Loucy (cell line): Measurements from ENCODE around the gene ZNF598.

Experiments
- H2AFZ ChIP-seq: fragments of 200-600 bp; sonication (generic); 2 replicates; pipeline ENCODE4 v1.6.0; 2016; ENCODE audit warnings: antibody characterized with exemption, mild to moderate bottlenecking, low read length, moderate library complexity
- H3F3A ChIP-seq: fragments of 200-600 bp; 2 replicates; pipeline ENCODE4 v1.6.0; 2016; ENCODE audit warnings: antibody characterized with exemption, low read depth, mild to moderate bottlenecking
- H3K27me3 ChIP-seq: fragments of 200-600 bp; sonication (generic); 2 replicates; pipeline ENCODE4 v1.6.1; 2014; ENCODE audit warnings: low read length, mild to moderate bottlenecking; ENCODE audit not compliant: insufficient read depth, poor library complexity, severe bottlenecking
- H3K36me3 ChIP-seq: fragments of 200-600 bp; sonication (generic); 2 replicates; pipeline ENCODE4 v1.6.1; 2016; ENCODE audit warnings: low read length; ENCODE audit not compliant: insufficient read depth
- H3K4me1 ChIP-seq: fragments of 200-600 bp; sonication (generic); 2 replicates; pipeline ENCODE4 v1.5.1; 2014; ENCODE audit warnings: low read length, mild to moderate bottlenecking; ENCODE audit not compliant: insufficient read depth, poor library complexity, severe bottlenecking
- H3K4me2 ChIP-seq: fragments of 200-600 bp; sonication (generic); 2 replicates; pipeline ENCODE4 v1.6.0; 2014; ENCODE audit warnings: antibody characterized with exemption, low read length, low read depth, mild to moderate bottlenecking; ENCODE audit not compliant: poor library complexity, severe bottlenecking
- H3K4me3 ChIP-seq: fragments of 200-600 bp; sonication (generic); 2 replicates; pipeline ENCODE4 v1.5.1; 2014; ENCODE audit warnings: low read length, mild to moderate bottlenecking, mixed read lengths; ENCODE audit not compliant: poor library complexity, severe bottlenecking
- H3K79me2 ChIP-seq: fragments of 200-600 bp; sonication (generic); 2 replicates; pipeline ENCODE4 v1.6.1; 2014; ENCODE audit warnings: low read length; ENCODE audit not compliant: insufficient read depth
- H3K9ac ChIP-seq: fragments of 200-600 bp; sonication (generic); 2 replicates; pipeline ENCODE4 v1.6.0; 2014; ENCODE audit warnings: mild to moderate bottlenecking, low read depth, low read length, moderate library complexity; ENCODE audit not compliant: poor library complexity, severe bottlenecking
- H3K9me2 ChIP-seq: fragments of 200-600 bp; sonication (generic); replicated peaks from 2 replicates; pipeline ENCODE4 v1.6.1; 2016; ENCODE audit warnings: low read depth, low read length, mixed read lengths
- H3K9me3 ChIP-seq: fragments of 200-600 bp; sonication (generic); 2 replicates; pipeline ENCODE4 v1.6.1; 2014; ENCODE audit warnings: mild to moderate bottlenecking, antibody characterized with exemption, low read length, low read depth; ENCODE audit not compliant: insufficient read depth
- H4K20me1 ChIP-seq: fragments of 200-600 bp; sonication (generic); 2 replicates; pipeline ENCODE4 v1.6.0; 2014; ENCODE audit warnings: antibody characterized with exemption, low read length, mild to moderate bottlenecking; ENCODE audit not compliant: insufficient read depth, poor library complexity, severe bottlenecking
- EZH2phosphoT487 ChIP-seq: fragments of 200-600 bp; IDR thresholded peaks from 2 replicates; pipeline ENCODE4 v1.6.1; 2018; ENCODE audit warnings: antibody characterized with exemption, mild to moderate bottlenecking, moderate library complexity, borderline replicate concordance
- TF ChIP-seq, protein P1 (sequence below): fragments of 200-600 bp; sonication (generic); conservative IDR thresholded peaks from 2 replicates; pipeline ENCODE4 v1.5.1; 2014; ENCODE audit warnings: mild to moderate bottlenecking, antibody characterized with exemption, low read length

ZNF598 gene

DNA sequence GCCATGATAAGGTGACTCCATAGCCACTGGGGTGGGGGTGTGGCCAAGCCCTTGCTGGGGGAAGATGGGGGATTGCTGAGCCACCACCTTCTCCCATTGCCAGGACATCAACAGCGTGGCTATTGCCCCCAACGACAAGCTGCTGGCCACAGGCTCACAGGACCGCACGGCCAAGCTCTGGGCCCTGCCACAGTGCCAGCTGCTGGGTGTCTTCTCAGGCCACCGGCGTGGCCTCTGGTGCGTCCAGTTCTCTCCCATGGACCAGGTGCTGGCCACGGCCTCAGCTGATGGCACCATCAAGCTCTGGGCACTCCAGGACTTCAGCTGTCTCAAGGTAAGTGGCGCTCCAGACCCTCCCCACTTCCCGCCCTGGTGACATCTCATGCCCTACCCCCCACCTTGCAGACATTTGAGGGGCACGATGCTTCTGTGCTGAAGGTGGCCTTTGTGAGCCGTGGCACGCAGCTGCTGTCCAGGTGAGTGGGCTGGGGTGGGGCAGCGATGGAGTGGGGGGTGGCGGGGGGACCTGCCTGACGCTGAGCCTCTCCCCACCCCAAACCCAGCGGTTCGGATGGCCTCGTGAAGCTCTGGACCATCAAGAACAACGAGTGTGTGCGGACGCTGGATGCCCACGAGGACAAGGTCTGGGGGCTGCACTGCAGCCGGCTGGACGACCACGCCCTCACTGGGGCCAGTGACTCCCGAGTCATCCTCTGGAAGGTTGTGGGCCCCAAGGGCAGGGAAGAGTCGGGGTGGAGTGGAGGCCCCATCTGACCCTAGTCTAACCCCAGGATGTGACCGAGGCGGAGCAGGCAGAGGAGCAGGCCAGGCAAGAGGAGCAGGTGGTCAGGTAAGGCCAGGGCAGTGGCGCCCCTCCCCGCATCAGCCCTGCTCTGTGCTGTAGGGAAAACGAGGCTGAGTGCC is 32.4 kb downstream of the ZNF598 start:
- Histone ChIP-seq H4K20me1 (no peaks in the 10 kb centered on the region), H3K9ac (no peak overlapping the region), H3K9me2 (no peaks in the 10 kb centered on the region), H3F3A (no peaks in the 10 kb centered on the region), H3K36me3 (no peaks in the 10 kb centered on the region), H3K4me1 (no peaks in the 10 kb centered on the region), H3K79me2 (peaks cover 16% of the 10 kb centered on the region; the same call in 1 of the 2 replicates), H2AFZ (no peak overlapping the region), H3K27me3 (no peaks in the 10 kb centered on the region), H3K4me3 (no peak overlapping the region), H3K4me2 (no peak overlapping the region), H3K9me3 (no peaks in the 10 kb centered on the region)
- no peak for TF ChIP-seq EZH2phosphoT487
- TF ChIP-seq, protein P1, sequence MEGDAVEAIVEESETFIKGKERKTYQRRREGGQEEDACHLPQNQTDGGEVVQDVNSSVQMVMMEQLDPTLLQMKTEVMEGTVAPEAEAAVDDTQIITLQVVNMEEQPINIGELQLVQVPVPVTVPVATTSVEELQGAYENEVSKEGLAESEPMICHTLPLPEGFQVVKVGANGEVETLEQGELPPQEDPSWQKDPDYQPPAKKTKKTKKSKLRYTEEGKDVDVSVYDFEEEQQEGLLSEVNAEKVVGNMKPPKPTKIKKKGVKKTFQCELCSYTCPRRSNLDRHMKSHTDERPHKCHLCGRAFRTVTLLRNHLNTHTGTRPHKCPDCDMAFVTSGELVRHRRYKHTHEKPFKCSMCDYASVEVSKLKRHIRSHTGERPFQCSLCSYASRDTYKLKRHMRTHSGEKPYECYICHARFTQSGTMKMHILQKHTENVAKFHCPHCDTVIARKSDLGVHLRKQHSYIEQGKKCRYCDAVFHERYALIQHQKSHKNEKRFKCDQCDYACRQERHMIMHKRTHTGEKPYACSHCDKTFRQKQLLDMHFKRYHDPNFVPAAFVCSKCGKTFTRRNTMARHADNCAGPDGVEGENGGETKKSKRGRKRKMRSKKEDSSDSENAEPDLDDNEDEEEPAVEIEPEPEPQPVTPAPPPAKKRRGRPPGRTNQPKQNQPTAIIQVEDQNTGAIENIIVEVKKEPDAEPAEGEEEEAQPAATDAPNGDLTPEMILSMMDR = no peak

DNA sequence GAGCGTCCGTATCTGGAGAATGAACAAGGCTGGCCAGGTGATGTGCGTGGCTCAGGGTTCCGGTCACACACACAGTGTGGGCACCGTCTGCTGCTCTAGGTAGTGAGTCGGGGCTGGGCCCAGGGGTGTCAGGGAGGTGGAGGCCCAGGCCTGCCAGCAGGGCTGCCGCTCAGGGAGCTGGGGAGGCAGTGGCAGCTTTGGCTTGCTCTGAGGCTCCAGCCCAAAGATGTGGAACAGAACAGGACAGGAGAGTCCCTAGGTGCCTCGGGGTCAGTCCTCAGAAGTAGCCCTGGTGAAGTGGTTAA is 33.5 kb downstream of the ZNF598 start:
- Histone ChIP-seq H3K4me3 (no peak overlapping the region), H3K79me2 (peaks cover 19% of the 10 kb centered on the region; the same call in 1 of the 2 replicates)

DNA sequence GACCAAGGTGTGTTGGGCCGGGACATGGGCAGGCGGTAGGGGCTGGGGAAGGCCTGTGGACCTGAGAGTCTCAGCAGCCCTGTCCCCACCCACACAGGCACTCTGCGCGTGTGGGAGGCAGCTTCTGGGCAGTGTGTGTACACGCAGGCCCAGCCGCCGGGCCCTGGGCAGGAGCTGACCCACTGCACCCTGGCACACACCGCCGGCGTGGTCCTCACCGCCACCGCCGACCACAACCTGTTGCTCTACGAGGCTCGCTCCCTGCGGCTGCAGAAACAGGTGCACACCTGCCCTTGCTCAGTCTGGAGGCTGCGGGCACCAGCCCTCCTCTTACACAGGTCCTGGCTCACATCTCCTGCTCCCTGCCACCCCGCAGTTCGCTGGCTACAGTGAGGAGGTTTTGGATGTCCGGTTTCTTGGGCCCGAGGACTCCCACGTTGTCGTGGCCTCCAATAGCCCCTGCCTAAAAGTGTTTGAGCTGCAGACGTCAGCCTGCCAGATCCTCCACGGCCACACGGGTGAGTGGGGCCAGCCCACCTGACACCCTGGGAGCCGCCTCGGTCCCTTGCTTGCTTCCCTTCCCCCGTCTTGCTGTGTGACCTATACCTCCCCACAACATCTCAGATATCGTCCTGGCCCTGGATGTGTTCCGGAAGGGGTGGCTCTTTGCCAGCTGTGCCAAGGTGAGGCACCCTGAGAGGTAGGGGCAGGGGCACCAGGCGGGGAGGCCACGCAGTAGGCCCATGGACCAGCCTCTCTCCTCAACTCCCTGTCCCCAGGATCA is 34.0 kb downstream of the ZNF598 start:
- no peak overlapping the region for H3K9ac ChIP-seq
- no peak overlapping the region for H3K4me2 ChIP-seq
- H4K20me1 ChIP-seq = no peaks in the 10 kb centered on the region
- no peaks in the 10 kb centered on the region for H3K4me1 ChIP-seq
- H3K4me3 ChIP-seq = no peak overlapping the region
- peaks cover 22% of the 10 kb centered on the region; the same call in 1 of the 2 replicates for H3K79me2 ChIP-seq
- H3K9me3 ChIP-seq = no peaks in the 10 kb centered on the region
- H3K36me3 ChIP-seq = no peaks in the 10 kb centered on the region
- no peak for TF ChIP-seq EZH2phosphoT487
- TF ChIP-seq, protein P1 = no peak
- peaks cover 2% of the 10 kb centered on the region; the same call in 1 of the 2 replicates for H3F3A ChIP-seq
- H3K9me2 ChIP-seq = no peaks in the 10 kb centered on the region
- no peak overlapping the region for H2AFZ ChIP-seq
- H3K27me3 ChIP-seq = no peaks in the 10 kb centered on the region

More for the DNA sequence above, 33.5 kb downstream of the ZNF598 start:
- Histone ChIP-seq H3K36me3 (no peaks in the 10 kb centered on the region), H3K9me2 (no peaks in the 10 kb centered on the region), H4K20me1 (no peaks in the 10 kb centered on the region), H2AFZ (no peak overlapping the region), H3F3A (peaks cover 2% of the 10 kb centered on the region; the same call in 1 of the 2 replicates), H3K4me2 (no peak overlapping the region), H3K9ac (no peak overlapping the region), H3K4me1 (no peaks in the 10 kb centered on the region), H3K9me3 (no peaks in the 10 kb centered on the region), H3K27me3 (no peaks in the 10 kb centered on the region)
- no peak for TF ChIP-seq EZH2phosphoT487
- TF ChIP-seq, protein P1 = no peak
